OCI-M2 (cell line): ENCODE data around the gene SOX2.

Experiments
- DNase-seq: peaks from one replicate; lab custom pipeline; 2025; ENCODE audit not compliant: unreplicated experiment; lab: John Stamatoyannopoulos, UW

Gene SOX2

DNA sequence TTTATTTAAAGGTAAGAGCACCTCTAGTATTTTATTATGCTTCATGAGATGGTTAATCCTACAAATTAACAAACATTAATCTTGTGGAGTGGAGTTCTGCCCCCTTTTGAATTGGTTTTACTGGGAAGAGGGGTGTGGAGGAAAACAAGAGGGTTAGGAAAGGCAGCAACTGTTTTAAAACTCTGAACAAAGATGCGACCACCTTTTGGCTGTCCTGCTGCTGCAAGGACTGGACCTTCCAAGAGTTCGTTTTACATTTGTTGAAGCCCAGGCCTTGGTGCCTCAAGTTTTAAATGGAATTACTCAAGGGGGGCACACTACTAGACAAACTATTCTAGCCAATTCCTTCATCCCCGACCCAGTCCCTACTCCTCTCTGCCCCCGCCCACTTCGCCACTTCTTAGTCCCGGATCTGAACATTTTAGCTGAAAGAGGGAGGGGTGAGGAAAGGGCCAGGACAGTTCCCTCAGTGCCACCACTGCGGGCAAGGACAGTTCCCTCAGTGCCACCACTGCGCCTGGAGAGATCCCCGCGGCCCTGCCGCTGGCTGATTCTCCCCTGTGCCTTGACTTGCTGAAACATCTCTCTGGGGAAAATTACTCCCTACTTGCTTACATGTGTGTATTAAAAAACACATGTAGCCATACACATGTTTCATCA is 11.2 kb downstream of the SOX2 start:
- no peak for DNase-seq

- DNase-seq = no peak
Observed at GRCh38 chr3:181723625-181724191, 12.0 kb downstream of the SOX2 start.

DNA sequence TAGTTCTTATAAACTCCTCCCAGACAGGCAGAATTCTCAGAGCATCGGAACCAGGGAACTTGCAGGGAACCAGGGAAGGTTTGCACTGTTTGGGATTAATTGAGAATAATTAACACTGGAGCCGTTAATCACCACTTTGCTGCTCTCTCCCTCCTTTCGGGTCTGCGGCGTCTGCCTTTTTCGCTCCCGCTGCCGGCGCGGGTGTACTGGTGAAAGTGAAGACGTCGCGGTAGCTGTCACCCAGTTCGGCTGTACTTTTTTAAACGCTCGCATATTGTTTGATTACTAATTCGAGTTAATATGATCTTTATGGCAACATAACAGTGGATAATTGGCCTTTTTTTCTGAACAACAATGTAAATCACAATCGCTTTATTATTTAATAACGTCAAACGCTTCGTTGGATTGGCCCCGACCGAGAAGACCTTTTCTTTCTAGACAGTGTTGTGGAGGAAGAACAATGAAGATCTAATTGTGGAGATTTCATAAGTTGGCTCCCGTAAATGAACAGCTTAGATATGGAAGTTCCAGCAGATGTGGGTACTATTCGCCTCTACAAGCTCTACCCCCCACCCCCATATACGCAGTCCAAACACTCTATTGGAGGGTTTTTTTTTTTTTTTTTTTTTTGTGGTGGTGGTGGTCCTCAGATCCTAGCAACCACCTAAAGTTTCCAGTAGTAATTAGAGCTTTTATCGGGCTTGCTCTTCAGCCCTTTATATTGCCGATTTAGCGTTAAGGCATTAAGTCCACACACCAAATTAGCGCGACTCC is 12.7 kb downstream of the SOX2 start:
- DNase-seq = no peak

DNA sequence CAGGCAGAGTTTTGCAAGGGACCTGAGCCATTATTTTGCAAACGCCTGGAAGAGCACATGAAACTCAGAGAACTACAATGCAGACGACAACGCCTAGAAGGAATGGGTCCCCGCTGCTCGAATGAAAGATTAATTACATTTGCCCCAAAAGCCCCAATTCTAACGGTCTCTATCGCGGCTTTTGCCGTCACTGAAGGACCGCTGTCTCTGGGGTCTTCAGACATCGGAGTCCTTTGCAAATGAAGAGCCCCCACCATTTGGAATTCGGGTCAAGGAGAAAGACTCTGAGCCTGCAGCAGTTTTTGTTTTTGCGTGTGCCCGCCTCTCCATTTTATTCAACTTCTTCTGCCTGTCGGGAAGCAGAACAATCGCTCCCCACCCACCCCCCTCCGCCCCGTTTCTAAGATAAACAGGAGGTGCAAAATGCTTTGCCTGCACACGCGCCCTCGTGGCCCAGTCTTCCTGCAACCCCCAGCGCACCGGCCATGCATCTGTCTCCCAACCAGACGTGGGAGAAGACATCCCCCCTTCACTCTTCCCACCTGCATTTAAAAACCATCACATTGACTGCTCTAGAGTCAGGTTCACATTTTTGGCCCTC is 13.5 kb downstream of the SOX2 start:
- DNase-seq = no peak

DNA sequence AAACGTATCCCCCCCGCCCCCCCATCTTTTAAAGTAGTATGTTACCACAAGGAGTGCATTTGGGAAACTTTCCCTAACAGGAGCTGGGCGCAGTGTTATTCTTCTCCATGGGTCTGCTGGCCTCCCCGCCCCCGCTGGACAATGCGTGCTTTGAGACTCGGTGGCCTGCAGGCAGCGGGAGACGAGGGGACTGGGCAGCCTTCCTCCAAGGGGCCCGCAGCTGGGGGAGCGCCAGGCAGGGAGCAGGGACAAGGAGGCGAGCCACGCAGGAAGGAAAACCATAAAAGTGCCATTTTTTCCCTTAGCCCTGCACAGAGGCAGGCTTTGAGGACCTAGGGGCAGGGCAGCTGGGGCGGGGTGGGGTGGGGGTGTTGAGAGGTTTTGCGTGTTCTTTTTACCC is 14.1 kb downstream of the SOX2 start:
- DNase-seq = no peak

DNA sequence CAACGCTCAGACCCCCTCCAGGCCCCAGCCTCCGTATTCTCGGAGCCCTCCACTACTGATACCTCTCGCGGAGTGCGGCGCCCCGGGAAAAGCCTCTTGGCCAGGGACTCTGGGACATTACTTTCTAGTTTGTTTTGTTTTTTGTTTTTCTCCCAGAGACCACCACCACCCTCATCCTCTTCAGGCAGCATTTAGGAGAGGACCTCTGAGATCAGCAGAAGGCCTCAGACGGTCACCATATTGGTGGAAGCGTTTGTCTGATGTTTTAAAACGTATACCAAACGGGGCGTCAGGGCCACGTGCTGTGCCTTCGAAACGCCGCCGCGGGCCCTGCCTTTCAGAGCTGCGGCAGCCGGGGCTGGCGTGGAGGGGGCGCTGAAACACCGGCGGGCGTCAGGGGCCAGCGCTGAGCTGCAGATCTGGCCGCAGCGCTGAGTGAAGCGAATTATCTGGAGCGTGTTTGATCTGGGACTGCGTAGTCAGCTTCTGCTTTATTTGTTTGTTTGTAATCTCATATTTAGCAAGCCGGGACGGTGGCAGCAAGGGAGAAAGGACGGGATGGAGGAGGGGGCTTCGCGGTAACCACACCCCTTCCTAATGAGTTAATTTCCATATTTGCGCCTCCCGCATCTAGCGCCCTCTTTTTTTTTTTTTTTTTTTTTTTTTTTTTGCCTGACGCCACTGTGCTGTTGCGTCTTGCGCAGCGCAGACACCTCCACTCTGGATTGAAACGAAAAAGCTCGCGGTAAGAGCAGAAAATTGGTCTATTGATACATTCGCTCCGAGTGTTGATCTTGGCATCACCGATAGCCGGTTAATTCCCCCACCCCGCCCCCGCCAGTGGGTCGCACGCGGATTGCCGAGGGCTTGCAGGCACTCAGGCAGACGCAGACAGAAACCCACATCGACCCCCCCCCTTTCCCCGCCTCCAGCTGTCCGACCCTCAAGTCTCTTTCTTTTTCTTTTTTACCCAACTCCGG is 14.9 kb downstream of the SOX2 start:
- DNase-seq = no peak

DNA sequence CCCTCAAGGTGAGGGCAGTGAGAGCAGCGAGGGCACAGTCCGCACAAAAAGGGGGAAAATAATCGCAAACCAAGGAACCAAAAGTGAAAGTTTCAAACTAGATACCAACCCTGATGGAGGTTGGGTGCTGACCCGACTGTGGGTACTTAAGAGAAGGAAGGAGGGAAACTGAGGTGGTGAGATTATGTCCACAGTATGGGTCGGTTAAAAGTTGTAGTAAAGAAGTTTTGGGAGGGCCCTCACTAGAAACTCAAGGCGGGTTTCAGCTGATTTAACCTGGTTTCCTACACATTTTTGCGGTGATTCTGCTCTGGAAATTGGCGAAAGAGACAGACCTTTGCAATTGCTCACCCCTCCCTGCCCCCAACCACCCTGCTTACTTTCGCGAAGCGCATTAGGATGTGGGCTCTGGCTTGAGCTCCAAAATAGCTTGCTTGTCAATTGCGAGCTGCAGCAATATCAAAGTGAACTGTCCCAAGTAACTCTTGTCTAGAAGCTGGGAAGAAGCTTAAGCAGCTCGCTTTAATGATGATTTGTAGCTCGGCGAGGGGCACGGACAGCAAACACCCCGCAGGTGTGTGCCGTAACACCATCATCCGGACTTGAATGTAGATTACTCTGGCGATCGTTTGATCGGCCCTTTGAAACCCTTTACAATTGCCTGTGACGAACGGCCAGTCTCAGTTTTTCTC is 15.8 kb downstream of the SOX2 start:
- DNase-seq = no peak

GRCh38 chr3:181728470-181729340 is 17.0 kb downstream of the SOX2 start:
- no peak for DNase-seq

- DNase-seq = no peak
Observed at GRCh38 chr3:181729341-181729869, 17.7 kb downstream of the SOX2 start.

- DNase-seq = no peak
Observed at GRCh38 chr3:181730316-181730715, 18.6 kb downstream of the SOX2 start.

DNA sequence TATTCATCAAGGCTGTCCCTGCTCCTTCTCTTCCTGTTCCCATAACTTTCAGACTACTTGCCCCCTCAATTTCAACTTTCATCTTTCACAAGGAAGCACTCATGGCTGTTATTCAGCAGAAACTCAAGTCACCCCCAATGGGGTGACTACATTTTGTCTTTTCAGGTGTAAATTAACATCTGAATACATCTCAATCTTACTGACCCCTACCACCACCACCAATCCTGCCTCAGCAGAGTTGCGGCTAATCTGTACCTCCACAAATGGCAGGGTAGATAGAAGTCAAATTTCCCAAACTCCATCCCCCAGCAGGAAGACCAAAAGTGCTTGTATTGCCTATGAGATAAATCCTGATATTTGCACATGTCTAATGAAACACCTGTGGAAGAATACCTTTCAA is 19.2 kb downstream of the SOX2 start:
- DNase-seq = no peak

DNA sequence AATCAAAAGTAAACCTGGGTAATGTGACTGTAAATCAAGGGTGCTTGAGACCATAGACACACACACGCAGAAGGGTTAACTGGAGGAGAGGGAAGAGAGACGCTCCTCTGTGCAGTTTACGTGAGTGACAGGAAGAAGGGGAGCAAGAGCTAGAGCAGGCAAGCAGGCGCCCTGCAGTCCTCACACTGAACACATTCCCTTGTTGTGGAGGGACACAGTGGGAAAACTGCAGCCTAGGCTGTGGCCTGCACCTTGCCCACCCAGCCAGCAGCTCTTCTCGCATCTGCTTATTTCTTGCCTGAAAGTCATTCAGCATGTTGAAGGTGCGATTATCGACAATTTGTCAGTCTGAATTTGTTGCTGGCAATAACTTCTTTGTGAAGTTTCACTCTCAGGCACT is 24.2 kb downstream of the SOX2 start:
- DNase-seq = no peak

GRCh38 chr3:181738551-181738950 is 26.8 kb downstream of the SOX2 start:
- no peak for DNase-seq

GRCh38 chr3:181739628-181740027 is 27.9 kb downstream of the SOX2 start:
- DNase-seq = no peak

DNA sequence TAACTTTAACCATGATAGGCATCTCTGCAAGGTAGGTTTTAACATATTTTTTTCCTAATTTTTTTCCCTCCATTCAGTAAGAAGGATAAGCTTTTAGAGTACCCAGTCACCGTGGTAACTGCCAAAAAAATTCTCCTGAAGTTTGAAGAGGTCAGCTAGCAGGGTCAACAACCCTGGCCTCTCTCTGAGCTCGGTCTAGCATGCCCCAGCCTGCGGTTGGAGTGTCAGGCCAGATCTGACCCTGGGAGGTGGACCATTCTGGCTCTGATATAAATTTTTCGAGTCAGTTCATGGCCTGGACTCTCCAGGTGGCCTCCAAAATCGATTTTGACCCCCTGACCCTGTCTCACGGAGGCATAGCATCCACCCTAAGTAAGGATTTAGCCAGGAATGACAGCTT is 29.7 kb downstream of the SOX2 start:
- no peak for DNase-seq

GRCh38 chr3:181752202-181752671 is 40.5 kb downstream of the SOX2 start:
- no peak for DNase-seq

- no peak for DNase-seq
Observed at GRCh38 chr3:181753391-181753790, 41.7 kb downstream of the SOX2 start.

- no peak for DNase-seq
Observed at GRCh38 chr3:181755959-181756358, 44.2 kb downstream of the SOX2 start.
